HG02610 (cell line): Measurements from ENCODE around the gene PDE8A.

Experiments used
- ATAC-seq: cut with Tn5 transposase; IDR thresholded peaks from one replicate; pipeline ENCODE4 v1.9.1; 2021; ENCODE audit warnings: mild to moderate bottlenecking, moderate library complexity; ENCODE audit not compliant: unreplicated experiment

PDE8A gene

GRCh38 chr15:85031086-85031943, 49.7 kb downstream of the PDE8A start:
- no peak for ATAC-seq

GRCh38 chr15:85031944-85032558, 50.4 kb downstream of the PDE8A start:
- no peak for ATAC-seq

GRCh38 chr15:85033148-85033547, 51.5 kb downstream of the PDE8A start:
- no peak for ATAC-seq

DNA sequence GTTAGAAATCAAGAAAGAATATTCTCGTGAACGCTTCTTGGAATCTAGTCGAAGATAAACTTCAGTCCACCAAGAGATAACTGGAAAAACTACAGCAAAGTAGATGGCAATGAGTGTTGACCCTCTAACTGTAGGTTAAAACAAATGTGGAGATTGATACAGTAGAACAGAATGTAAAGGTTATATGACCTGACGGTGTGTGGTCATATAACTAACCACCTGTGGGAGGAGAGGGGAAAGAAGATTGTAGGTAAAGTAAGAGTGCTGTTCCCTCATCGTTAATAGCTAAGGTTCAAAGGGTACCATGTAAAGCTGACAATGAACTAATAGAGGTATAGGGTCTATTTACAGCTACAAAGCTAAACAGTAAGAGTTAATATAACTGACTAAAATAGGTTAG, 52.6 kb downstream of the PDE8A start:
- no peak for ATAC-seq

- ATAC-seq = no peak
Measured at GRCh38 chr15:85035980-85036379, 54.3 kb downstream of the PDE8A start.

DNA sequence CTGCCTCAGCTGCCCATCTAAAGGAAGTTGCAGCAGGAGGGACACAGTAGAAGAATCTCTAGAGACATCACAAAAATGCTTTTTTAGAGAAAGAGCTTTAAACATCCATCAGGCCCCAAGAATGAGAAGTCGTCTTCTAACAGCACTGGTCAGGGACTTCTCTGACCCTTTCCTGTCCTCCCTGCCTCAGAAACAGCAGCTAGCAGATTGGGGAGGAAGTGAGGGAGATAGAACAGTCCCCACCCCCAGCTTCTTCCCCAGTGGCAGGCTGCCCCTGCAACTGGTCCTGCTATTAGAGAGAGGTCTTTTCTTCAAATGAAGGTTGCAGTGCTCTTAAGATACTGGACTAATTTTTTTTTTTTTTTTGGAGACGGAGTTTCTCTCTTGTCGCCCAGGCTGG, 55.1 kb downstream of the PDE8A start:
- ATAC-seq = no peak

DNA sequence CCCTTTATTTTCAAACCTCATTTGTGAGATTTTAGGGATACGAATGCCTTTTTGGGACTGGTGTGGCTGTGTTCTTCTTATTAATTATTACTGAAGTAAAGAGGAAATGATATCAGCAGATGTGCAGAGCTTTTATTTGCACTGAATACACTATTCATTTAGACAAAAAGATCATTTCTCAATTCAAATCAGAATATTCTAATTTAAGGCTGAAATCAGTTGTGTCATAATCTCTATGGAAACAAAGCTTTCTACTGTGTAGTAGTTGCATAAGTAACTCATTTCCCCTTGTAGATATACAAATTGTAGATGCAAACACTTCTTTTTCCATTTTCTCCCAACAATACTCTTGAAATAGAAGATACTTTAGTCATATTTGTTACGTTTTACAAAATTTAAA, 56.0 kb downstream of the PDE8A start:
- no peak for ATAC-seq

GRCh38 chr15:85041230-85041629, 59.6 kb downstream of the PDE8A start:
- ATAC-seq = no peak

DNA sequence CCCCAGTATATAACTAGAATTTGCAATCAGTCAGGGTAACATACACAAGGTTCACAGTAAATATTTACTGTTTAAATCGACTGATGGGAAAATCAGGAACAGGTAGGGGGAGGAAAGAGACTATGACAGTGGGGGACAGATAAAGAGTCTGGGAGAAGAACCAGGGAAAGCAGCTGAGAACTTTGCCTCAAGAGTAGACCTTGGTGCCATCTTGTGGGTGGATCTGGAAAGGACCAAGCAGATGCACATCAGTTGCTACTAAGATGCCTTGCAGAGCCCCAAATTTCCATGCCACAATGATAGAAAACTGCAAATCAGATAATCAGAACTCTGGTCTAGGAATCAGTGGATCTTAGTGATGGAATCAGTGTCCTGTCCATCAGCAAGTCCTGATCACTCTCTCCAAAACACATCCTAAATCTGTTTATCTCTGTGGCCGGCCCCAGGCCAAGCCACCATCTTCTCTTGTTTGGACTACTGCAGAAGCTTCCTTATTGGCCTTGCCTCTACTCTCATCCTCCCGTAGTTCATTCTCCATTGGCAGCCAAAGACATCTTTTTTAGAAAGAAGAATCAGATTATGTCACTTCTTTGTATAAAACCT, 62.7 kb downstream of the PDE8A start:
- no peak for ATAC-seq

GRCh38 chr15:85044894-85045293, 63.2 kb downstream of the PDE8A start:
- ATAC-seq = no peak

DNA sequence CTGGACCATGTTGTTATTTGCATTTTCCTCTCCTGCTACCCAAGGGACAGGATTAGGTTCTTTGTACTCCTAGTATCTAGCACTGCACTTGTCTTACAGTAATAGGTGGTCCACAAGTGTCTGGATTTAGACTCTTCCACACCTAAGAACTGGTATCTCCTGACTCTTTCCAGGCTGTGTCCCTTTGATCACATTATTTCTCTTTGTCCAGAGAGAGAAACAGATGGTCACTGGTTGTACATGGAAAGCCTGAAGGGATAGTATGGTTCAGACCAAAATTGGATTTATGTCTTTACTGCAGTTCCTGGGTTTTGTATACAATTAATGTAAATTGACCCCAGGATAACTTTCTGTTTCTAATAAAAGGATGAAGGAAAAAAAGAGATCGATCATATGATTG, 64.0 kb downstream of the PDE8A start:
- no peak for ATAC-seq

DNA sequence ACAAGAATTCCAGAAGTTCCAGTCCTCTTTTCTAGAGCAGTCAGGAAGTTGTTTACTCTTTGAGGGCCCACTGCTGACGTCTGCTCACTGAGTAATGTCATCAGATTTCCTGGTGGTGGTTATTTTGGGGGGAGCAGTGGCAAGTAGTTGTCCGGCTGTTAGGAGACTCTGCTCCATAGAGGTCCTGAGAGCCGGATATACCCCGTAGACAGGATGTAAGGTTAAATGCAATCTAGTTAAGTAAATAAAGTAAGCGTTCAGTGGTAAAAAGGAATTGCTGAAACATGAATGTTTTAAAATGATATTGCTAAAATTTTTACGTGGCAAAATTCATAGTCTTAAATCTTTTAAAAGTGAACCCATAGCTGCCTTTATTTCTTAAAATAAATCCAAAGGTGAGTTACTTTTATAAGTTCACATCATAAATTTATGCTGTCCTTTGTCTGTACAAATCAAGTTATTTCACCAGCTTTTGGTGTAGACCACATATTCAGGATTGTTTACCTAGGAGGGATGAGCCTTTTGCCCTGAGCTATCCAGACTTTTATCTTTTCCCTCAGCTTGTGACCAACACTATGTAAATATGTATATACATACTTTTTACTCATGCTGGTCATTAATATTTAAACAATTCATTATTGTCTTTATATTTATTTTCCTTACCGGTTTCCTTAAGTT, 65.8 kb downstream of the PDE8A start:
- ATAC-seq = no peak

GRCh38 chr15:85048430-85048829, 66.8 kb downstream of the PDE8A start:
- no peak for ATAC-seq

- no peak for ATAC-seq
Measured at GRCh38 chr15:85049805-85050204, 68.1 kb downstream of the PDE8A start.

DNA sequence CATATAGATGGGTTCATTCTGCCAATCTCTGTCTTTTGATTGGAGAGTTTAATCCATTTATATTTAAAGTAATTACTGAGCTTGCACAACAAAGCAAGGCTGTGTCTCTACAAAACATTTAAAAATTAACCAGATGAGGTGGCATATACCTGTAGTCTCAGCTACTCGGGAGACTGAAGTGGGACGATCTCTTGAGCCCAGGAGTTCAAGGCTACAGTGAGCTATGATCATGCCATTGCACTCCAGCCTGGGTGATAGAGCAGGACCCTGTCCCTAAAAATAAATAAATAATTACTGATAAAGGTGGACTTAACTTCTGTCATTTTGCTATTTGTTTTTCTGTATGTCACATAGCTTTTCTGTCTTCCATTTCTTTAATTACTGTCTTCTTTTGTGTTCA, 78.1 kb downstream of the PDE8A start:
- no peak for ATAC-seq

DNA sequence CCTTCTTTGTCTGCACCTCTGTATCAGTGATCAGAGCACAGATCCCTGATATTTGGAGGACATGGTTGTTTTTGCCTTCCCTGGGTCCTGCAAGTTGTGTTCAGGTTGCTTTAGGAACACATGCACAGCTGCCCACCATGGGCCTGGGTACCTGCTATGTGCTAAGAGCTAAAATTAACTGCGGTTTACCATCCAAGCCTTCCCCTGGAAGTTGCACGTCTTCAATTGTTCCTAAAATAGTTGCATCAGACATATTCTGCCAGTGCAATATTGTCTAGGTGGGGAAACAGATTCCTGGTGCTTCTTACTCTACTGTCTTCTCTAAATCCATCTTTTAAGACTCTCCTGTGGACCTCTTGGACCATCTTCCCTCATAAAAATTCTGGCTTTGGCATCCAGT, 80.9 kb downstream of the PDE8A start:
- no peak for ATAC-seq

- ATAC-seq = no peak
Measured at GRCh38 chr15:85063088-85063487, 81.4 kb downstream of the PDE8A start.

DNA sequence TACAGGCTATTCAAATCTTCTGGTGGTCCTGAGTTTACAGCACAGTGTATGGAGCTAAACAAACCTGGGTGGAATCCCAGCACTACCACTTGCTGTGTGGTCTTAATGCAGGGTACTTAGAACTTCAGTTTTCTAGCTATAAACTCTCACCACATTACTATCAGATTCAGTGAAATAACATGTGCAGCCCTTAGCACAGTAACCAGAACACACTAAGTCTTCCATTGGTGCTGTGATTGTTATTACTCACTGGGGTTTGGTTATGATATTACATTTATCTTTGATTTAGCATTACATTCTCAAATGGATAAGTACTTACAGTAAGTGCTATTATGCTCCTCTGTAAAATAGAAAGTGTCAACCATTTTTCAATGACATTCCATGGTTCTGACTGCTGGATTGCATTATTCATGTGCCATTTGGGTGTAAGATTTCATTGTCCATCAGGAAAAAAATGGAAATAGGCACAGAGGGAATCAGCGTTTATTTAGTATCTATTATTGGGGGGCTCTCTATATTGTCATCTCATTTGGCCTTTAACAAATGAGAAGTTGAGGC, 81.9 kb downstream of the PDE8A start:
- ATAC-seq = no peak

DNA sequence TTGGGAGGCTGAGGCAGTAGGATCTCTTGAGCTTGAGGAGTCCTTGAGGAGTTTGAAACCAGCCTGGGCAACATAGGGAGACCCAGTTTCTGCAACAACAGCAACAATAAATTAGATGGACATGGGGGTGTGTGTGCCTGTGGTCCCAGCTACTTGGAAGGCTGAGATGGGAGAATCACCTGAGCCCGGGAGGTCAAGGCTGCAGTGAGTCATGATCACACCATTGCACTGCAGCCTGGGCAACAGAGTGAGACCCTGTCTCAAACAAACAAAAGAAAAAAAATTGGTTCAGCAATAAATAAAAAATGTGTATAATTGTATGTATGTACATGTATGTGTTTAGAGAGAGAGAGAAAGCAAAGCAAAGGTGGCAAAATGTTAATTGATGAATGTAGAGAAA, 83.1 kb downstream of the PDE8A start:
- ATAC-seq = no peak

DNA sequence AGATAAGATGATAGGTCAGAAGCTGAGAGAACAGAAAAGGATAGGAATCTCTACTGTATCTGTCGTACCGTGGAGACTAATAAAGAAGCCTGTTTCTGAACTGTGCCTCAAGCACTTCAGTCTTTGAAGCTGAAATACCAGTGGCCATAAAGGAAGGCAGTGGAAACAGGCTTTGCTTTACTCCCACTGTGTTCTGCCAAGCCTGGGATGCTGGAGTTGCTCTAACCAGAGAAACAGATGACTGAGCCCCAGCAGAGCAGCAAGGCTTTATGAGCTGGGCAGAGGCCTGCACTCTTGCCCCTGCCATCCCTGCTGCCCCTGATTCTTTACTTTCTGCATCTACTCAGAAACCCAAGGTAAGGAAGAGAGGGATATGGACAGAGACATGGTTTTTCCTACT, 89.4 kb downstream of the PDE8A start:
- ATAC-seq = no peak

DNA sequence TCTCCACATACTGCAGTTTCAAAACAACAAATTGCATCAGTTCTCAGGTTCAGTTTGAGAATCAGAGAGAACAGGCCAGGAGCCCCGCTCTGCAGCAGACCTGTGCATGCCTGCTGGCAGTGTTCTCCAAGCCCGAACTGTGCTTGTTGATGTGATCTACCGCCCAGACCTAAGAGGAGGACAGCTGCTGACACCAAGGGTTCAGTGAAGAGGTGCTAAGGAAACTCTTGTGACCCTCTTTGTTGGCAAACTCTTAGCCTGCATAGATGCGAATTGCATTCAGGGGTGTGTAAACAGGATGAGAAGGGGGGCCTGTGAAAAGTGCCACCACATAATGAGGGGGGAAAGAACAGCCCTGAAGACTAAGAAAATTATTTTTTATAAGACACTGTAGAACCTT, 89.8 kb downstream of the PDE8A start:
- ATAC-seq = no peak
